SK-N-SH treated with all-trans-retinoic acid at 6 μM for 48 hours (cell line): ENCODE measurements around the gene FRMD4B.

Source experiments
- ATAC-seq: fragments of 200-7000 bp; cut with Tn5 transposase; 3 replicates; pipeline ENCODE4 v1.9.1; 2020; ENCODE audit warnings: mild to moderate bottlenecking, moderate library complexity
- ARNTL ChIP-seq: fragments of 450-650 bp; formaldehyde crosslinking; IDR thresholded peaks from 2 replicates; pipeline ENCODE4 v1.5.0; 2020; ENCODE audit warnings: low read depth, mild to moderate bottlenecking, moderate library complexity, borderline replicate concordance
- BACH2 ChIP-seq: fragments of 250-450 bp; sonication (Bioruptor Pico); IDR thresholded peaks from 2 replicates; pipeline ENCODE4 v1.9.0; 2021; ENCODE audit warnings: mild to moderate bottlenecking, borderline replicate concordance
- CSDC2 ChIP-seq: fragments of 250-450 bp; sonication (Bioruptor Pico); IDR thresholded peaks from 2 replicates; pipeline ENCODE4 v1.5.0; 2020; ENCODE audit warnings: mild to moderate bottlenecking, moderate library complexity
- GLIS3 ChIP-seq: fragments of 250-450 bp; sonication (Bioruptor Pico); IDR thresholded peaks from 2 replicates; pipeline ENCODE4 v1.5.0; 2020; ENCODE audit warnings: mild to moderate bottlenecking, moderate library complexity
- ISL1 ChIP-seq: fragments of 250-450 bp; sonication (Bioruptor Pico); IDR thresholded peaks from 2 replicates; pipeline ENCODE4 v2.1.2; 2022; ENCODE audit warnings: mild to moderate bottlenecking, moderate library complexity
- OSR1 ChIP-seq: fragments of 250-450 bp; sonication (Bioruptor Pico); IDR thresholded peaks from 2 replicates; pipeline ENCODE4 v1.8.0; 2022; ENCODE audit warnings: moderate library complexity, mild to moderate bottlenecking, inconsistent platforms
- PATZ1 ChIP-seq: fragments of 250-450 bp; sonication (Bioruptor Pico); IDR thresholded peaks from 2 replicates; pipeline ENCODE4 v1.8.0; 2020; ENCODE audit warnings: mild to moderate bottlenecking, moderate library complexity, borderline replicate concordance
- POU6F1 ChIP-seq: fragments of 250-450 bp; sonication (Bioruptor Pico); IDR thresholded peaks from 2 replicates; pipeline ENCODE4 v1.8.0; 2021; ENCODE audit warnings: low read depth, mild to moderate bottlenecking, moderate library complexity, borderline replicate concordance
- SNAI2 ChIP-seq: fragments of 250-450 bp; sonication (Bioruptor Pico); IDR thresholded peaks from 2 replicates; pipeline ENCODE4 v1.5.0; 2020; ENCODE audit warnings: mild to moderate bottlenecking, moderate library complexity
- TOX ChIP-seq: fragments of 250-450 bp; sonication (Bioruptor Pico); IDR thresholded peaks from 2 replicates; pipeline ENCODE4 v1.8.0; 2021; ENCODE audit warnings: mild to moderate bottlenecking, moderate library complexity, borderline replicate concordance
- TSHZ2 ChIP-seq: fragments of 250-450 bp; sonication (Bioruptor Pico); IDR thresholded peaks from 2 replicates; pipeline ENCODE4 v1.5.0; 2020; ENCODE audit warnings: mild to moderate bottlenecking, moderate library complexity
- ZC3H10 ChIP-seq: fragments of 250-450 bp; sonication (Bioruptor Pico); IDR thresholded peaks from 2 replicates; pipeline ENCODE4 v1.5.1; 2021; ENCODE audit warnings: mild to moderate bottlenecking, moderate library complexity
- ZFP30 ChIP-seq: fragments of 450-650 bp; formaldehyde crosslinking; IDR thresholded peaks from 2 replicates; pipeline ENCODE4 v1.5.0; 2022; ENCODE audit warnings: mild to moderate bottlenecking, moderate library complexity
- ZNF565 ChIP-seq: fragments of 450-650 bp; formaldehyde crosslinking; conservative IDR thresholded peaks from 2 replicates; pipeline ENCODE4 v1.5.0; 2020; ENCODE audit warnings: low read depth, mild to moderate bottlenecking, moderate library complexity
- ZNF70 ChIP-seq: fragments of 450-650 bp; formaldehyde crosslinking; IDR thresholded peaks from 2 replicates; pipeline ENCODE4 v1.5.0; 2020; ENCODE audit warnings: mild to moderate bottlenecking, moderate library complexity
- ZNF8 ChIP-seq: fragments of 450-650 bp; formaldehyde crosslinking; IDR thresholded peaks from 2 replicates; pipeline ENCODE4 v1.5.0; 2020; ENCODE audit warnings: mild to moderate bottlenecking, moderate library complexity
- TF ChIP-seq, protein P1 (sequence below): fragments of 250-450 bp; sonication (Bioruptor Pico); IDR thresholded peaks from 2 replicates; pipeline ENCODE4 v1.5.1; 2020; ENCODE audit warnings: low read depth, mild to moderate bottlenecking, moderate library complexity

The FRMD4B gene

GRCh38 chr3:69426967-69427304 lies 41.0 kb upstream of the FRMD4B start:
- ATAC-seq, result no peak
- TF ChIP-seq POU6F1 (CRISPR knock-in tag) (no peak), ZNF70 (CRISPR knock-in tag) (0 out of 2 replicates have a peak, but pooled peaks have one; percentile 12)

GRCh38 chr3:69426291-69426966 lies 40.5 kb upstream of the FRMD4B start:
- TF ChIP-seq BACH2 (CRISPR knock-in tag) (no peak), TOX (CRISPR knock-in tag) (no peak), ISL1 (CRISPR knock-in tag) (no peak), TSHZ2 (CRISPR knock-in tag) (no peak), ARNTL (CRISPR knock-in tag) (no peak), OSR1 (CRISPR knock-in tag) (no peak), CSDC2 (no peak)
- TF ChIP-seq, protein P1, sequence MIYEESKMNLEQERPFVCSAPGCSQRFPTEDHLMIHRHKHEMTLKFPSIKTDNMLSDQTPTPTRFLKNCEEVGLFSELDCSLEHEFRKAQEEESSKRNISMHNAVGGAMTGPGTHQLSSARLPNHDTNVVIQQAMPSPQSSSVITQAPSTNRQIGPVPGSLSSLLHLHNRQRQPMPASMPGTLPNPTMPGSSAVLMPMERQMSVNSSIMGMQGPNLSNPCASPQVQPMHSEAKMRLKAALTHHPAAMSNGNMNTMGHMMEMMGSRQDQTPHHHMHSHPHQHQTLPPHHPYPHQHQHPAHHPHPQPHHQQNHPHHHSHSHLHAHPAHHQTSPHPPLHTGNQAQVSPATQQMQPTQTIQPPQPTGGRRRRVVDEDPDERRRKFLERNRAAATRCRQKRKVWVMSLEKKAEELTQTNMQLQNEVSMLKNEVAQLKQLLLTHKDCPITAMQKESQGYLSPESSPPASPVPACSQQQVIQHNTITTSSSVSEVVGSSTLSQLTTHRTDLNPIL (CRISPR knock-in tag), result no peak
- TF ChIP-seq, all 23 proteins: peak for 0
- no peak for ATAC-seq

DNA sequence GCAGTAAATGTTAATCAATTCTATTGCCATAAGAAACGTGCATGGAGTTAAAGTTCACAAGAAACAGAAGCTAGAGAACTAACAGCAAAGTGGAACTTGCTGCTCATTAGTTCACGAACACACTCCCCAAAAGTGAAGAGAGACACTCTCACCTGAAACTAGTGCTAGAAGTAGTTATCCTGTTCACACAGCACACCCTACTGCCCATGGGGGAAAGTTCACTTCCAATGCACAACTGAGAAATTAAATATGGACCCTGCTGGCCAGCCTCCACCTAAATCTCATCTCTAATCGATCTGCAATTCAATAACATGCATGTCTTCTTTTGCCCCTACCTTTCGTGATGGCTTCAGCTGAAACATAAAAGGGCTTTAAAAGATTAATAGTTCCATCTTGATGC lies 39.4 kb upstream of the FRMD4B start:
- TF ChIP-seq GLIS3 (CRISPR knock-in tag) (no peak), ZC3H10 (CRISPR knock-in tag) (no peak)
- peak; percentile 84 for ATAC-seq

GRCh38 chr3:69423463-69424155 lies 37.7 kb upstream of the FRMD4B start:
- ATAC-seq, result no peak
- TF ChIP-seq ZFP30 (CRISPR knock-in tag) (no peak), TSHZ2 (CRISPR knock-in tag) (no peak), POU6F1 (CRISPR knock-in tag) (no peak), PATZ1 (CRISPR knock-in tag) (no peak), ARNTL (CRISPR knock-in tag) (no peak), ZNF565 (no peak), BACH2 (CRISPR knock-in tag) (no peak), SNAI2 (CRISPR knock-in tag) (no peak), ZNF8 (no peak)
- TF ChIP-seq, all 23 proteins: peak for 0
